ENCODE measurements around the gene ZFP62. TPM values are rescaled to one million over a fixed set of nuclear protein-coding genes. Genes with fewer than 3 reads are reported as not detected.

Gene ZFP62
- total and polyA plus RNA-seq, 7 experiments from 2014 or later = 24.9 to 80.4 (median 31.5) TPM

DNA sequence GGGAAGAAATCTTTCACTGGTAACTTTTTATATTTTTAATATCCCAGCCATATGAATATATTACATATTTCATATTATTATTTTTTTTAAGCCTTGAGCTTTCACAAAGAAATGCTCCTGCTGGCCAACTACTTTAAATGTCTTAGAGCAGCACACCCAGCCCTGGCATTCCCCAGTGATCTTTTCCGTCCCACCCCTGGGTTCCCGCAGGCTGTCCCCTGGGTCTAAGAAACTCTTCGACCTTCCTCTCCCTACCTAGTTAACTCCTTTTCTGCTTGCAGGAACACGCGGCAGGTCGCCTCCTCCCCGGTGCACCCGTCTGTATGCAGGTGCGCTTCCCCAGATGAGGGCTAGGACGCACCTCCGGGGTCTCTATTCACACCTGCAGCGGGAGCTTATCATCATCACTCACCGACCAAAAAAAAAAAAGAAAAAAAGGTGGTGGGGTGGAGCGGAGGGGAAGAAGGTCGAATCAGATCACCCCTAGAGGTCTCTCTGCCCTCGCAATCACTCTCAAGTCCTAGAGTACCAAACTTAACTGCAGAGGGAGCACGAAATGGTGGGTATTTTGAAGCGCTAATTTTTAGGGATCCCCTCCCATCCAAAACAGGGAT, 696 bp downstream of the ZFP62 start:
- no peaks in the 10 kb centered on the region for H3K27me3 ChIP-seq (ENCODE audit: control insufficient read depth in 2 of 2, insufficient read depth in 2 of 2, low read length in 2 of 2)
- ATAC-seq = peak; percentile 83
- H3K36me3 Mint-ChIP-seq = peaks cover 4 to 26% (median 9%) of the 10 kb centered on the region in 5 donors
- ChIA-PET CTCF (interaction anchor here (0.5 to 2.1 kb wide), 3 partner anchors 10 to 328 kb away, joined by 3 to 8 read pairs (median 3); no protein-coding TSS in a partner anchor), POLR2A (interaction anchor here (1.0 to 5.8 kb wide), 7 partner anchors 30 to 72 kb away, joined by 3 to 44 read pairs (median 6); partner anchors contain the start of gene MGAT1)
- H3K4me1 Mint-ChIP-seq = peaks cover 19 to 40% (median 32%) of the 10 kb centered on the region in 7 donors
- H3K4me3 ChIP-seq (ENCODE audit: low read length) = peak overlapping the region; percentile 100
- H3K4me3 Mint-ChIP-seq = peak overlapping the region; percentile 88 to 96 (median 91)
- DNase-seq = peak in 8 of 9 donors; percentile 12 to 78 (median 74)
- H3K27ac ChIP-seq (ENCODE audit: low read depth, low read length) = peak overlapping the region; percentile 83
- no peaks in the 10 kb centered on the region for H3K9me3 Mint-ChIP-seq
- H3K36me3 ChIP-seq (ENCODE audit: control insufficient read depth in 2 of 3, insufficient read depth in 3 of 3, low read length in 3 of 3) = peaks cover 0 to 15% (median 6%) of the 10 kb centered on the region in 3 experiments
- peaks cover 0 to 4% (median 0%) of the 10 kb centered on the region in 5 donors for H3K27me3 Mint-ChIP-seq
- intact Hi-C loops (cut with micrococcal nuclease) = loop anchor here (1.0 to 10.0 kb wide), 10 partner anchors 50 to 402 kb away; partner anchors contain the start of genes CNOT6 (in 1 of the 2), RACK1 (in 1 of the 2), TRIM41 (in 1 of the 2) and TRIM52 (in 1 of the 2)
- peaks cover 8 to 9% of the 10 kb centered on the region in 2 donors for H3K4me1 ChIP-seq (ENCODE audit: control insufficient read depth in 2 of 2, insufficient read depth in 2 of 2, low read length in 2 of 2)
- no peaks in the 10 kb centered on the region for H3K9me3 ChIP-seq (ENCODE audit: control insufficient read depth in 2 of 3, low read length in 3 of 3)
- H3K27ac Mint-ChIP-seq = peak overlapping the region; percentile 82 to 96 (median 94)

DNA sequence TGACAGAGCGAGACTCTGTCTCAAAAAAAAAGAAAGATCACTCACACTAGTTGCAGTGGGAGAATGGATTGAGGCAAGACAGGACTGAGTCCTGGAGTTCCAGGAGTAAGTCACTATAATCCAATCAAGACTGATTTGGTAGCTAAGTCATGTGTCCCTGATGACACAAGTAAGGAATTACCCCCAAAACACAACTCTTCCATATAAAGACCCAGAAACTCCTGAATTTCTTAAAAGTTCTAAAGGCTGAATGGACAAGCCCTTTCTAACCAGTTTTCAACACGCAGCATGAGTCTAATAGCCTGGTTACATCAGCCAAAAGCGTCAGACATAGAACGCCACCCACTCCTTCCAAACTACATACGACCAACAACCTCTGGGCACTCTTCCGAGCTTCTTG, 2.5 kb downstream of the ZFP62 start:
- H3K4me1 ChIP-seq (ENCODE audit: control insufficient read depth in 2 of 2, insufficient read depth in 2 of 2, low read length in 2 of 2) = peaks cover 8 to 9% of the 10 kb centered on the region in 2 donors
- ATAC-seq (no peak), DNase-seq (no peak)
- intact Hi-C loops (cut with micrococcal nuclease) = no loop called here
- H3K27ac ChIP-seq (ENCODE audit: low read depth, low read length) = no peak overlapping the region
- H3K27me3 ChIP-seq (ENCODE audit: control insufficient read depth in 2 of 2, insufficient read depth in 2 of 2, low read length in 2 of 2) = no peaks in the 10 kb centered on the region
- Mint-ChIP-seq H3K4me3 (peak overlapping the region in 3 of 10 donors; percentile 65 to 92 (median 90)), H3K4me1 (peaks cover 19 to 57% (median 48%) of the 10 kb centered on the region in 7 donors), H3K27ac (peak overlapping the region in 3 of 9 donors; percentile 21 to 51 (median 38)), H3K27me3 (peaks cover 0 to 4% (median 0%) of the 10 kb centered on the region in 5 donors), H3K36me3 (peaks cover 4 to 42% (median 24%) of the 10 kb centered on the region in 5 donors), H3K9me3 (peaks cover 0 to 4% (median 0%) of the 10 kb centered on the region in 11 donors)
- H3K9me3 ChIP-seq (ENCODE audit: control insufficient read depth in 2 of 3, low read length in 3 of 3) = no peaks in the 10 kb centered on the region
- ChIA-PET POLR2A (interaction anchor here (5.8 kb wide), 1 partner anchor 28 kb away, joined by 44 read pairs; no protein-coding TSS in a partner anchor), CTCF (interaction anchor here (0.5 kb wide), 1 partner anchor 73 kb away, joined by 3 read pairs; no protein-coding TSS in a partner anchor)
- no peak overlapping the region for H3K4me3 ChIP-seq (ENCODE audit: low read length)
- H3K36me3 ChIP-seq (ENCODE audit: control insufficient read depth in 2 of 3, insufficient read depth in 3 of 3, low read length in 3 of 3) = peaks cover 0 to 23% (median 6%) of the 10 kb centered on the region in 3 experiments

DNA sequence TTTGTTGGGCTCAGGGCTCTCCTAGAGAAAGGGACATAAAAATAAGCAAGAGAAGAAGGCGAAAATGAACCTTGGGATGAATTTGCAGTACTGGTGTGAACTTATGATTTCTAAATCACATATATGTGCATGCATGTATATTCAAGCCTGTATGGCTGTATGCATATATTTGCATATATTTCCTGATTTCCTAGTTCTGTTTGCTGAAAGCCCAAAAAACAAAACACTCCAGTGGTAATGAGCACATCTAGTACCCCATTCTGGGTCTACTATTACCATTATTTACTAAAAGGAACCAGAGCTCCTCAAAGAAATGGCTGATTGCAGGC, 7.3 kb downstream of the ZFP62 start:
- H3K27ac ChIP-seq (ENCODE audit: low read depth, low read length) = no peak overlapping the region
- DNase-seq (no peak), ATAC-seq (no peak)
- no peaks in the 10 kb centered on the region for H3K4me1 ChIP-seq (ENCODE audit: control insufficient read depth in 2 of 2, insufficient read depth in 2 of 2, low read length in 2 of 2)
- peaks cover 0 to 28% (median 4%) of the 10 kb centered on the region in 3 experiments for H3K9me3 ChIP-seq (ENCODE audit: control insufficient read depth in 2 of 3, low read length in 3 of 3)
- no peak overlapping the region for H3K4me3 Mint-ChIP-seq
- no peaks in the 10 kb centered on the region for H3K27me3 Mint-ChIP-seq
- H3K27me3 ChIP-seq (ENCODE audit: control insufficient read depth in 2 of 2, insufficient read depth in 2 of 2, low read length in 2 of 2) = no peaks in the 10 kb centered on the region
- ChIA-PET CTCF (no interaction called here), POLR2A (no interaction called here)
- H3K36me3 ChIP-seq (ENCODE audit: control insufficient read depth in 2 of 3, insufficient read depth in 3 of 3, low read length in 3 of 3) = peaks cover 22 to 48% (median 25%) of the 10 kb centered on the region in 3 experiments
- intact Hi-C loops (cut with micrococcal nuclease) = no loop called here
- peaks cover 4 to 58% (median 44%) of the 10 kb centered on the region in 7 donors for H3K4me1 Mint-ChIP-seq
- peaks cover 3 to 39% (median 23%) of the 10 kb centered on the region in 11 donors for H3K9me3 Mint-ChIP-seq
- H3K4me3 ChIP-seq (ENCODE audit: low read length) = no peak overlapping the region
- peak overlapping the region in 1 of 9 donors; percentile 24 for H3K27ac Mint-ChIP-seq
- H3K36me3 Mint-ChIP-seq = peaks cover 23 to 82% (median 72%) of the 10 kb centered on the region in 5 donors

DNA sequence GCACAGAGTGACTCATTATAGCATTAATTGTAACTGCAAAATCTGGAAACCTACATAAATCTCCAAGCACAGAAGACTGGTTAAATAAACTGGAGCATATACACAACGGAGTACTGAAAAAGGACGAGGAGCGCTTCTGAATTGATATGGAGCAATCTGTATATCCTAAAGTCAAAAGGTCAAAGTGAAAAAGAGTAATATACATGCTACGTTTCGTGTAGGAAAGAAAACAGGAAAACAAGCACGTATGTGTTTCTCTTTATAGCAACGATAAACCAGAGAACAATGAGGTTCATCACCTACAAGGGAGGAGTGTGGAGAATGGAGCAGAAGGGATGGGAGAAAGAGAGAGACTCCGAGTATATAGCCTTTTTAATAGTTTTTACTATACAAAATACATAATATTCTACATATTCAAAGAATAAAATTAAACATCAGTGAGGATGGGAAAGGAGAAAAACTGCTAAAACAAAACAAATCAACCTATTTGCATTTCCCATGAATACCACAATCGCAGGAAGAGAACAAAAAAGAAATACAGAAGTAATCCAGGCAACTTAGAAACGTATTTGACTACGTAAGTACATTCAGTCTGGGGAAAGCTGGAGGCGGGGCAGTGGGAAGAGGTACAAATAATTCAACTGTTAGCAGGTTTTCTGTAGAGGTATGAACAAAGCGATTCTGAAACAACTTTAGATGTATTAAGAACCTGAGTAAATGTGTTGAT, 7.8 kb downstream of the ZFP62 start:
- DNase-seq = no peak
- H3K4me1 ChIP-seq (ENCODE audit: control insufficient read depth in 2 of 2, insufficient read depth in 2 of 2, low read length in 2 of 2) = no peaks in the 10 kb centered on the region
- peaks cover 0 to 29% (median 4%) of the 10 kb centered on the region in 3 experiments for H3K9me3 ChIP-seq (ENCODE audit: control insufficient read depth in 2 of 3, low read length in 3 of 3)
- H3K27me3 ChIP-seq (ENCODE audit: control insufficient read depth in 2 of 2, insufficient read depth in 2 of 2, low read length in 2 of 2) = no peaks in the 10 kb centered on the region
- Mint-ChIP-seq H3K9me3 (peaks cover 3 to 45% (median 28%) of the 10 kb centered on the region in 11 donors), H3K4me1 (peaks cover 0 to 53% (median 43%) of the 10 kb centered on the region in 7 donors), H3K27ac (peak overlapping the region in 1 of 9 donors; percentile 24), H3K27me3 (no peaks in the 10 kb centered on the region), H3K4me3 (no peak overlapping the region), H3K36me3 (peaks cover 27 to 82% (median 73%) of the 10 kb centered on the region in 5 donors)
- peaks cover 22 to 51% (median 25%) of the 10 kb centered on the region in 3 experiments for H3K36me3 ChIP-seq (ENCODE audit: control insufficient read depth in 2 of 3, insufficient read depth in 3 of 3, low read length in 3 of 3)
- intact Hi-C loops (cut with micrococcal nuclease) = no loop called here
- CTCF ChIA-PET = no interaction called here
- H3K27ac ChIP-seq (ENCODE audit: low read depth, low read length) = no peak overlapping the region
- POLR2A ChIA-PET = interaction anchor here (1.3 to 2.4 kb wide), 2 partner anchors 8 to 50 kb away, joined by 3 to 7 read pairs; partner anchors contain the start of gene ZFP62
- no peak overlapping the region for H3K4me3 ChIP-seq (ENCODE audit: low read length)
- no peak for ATAC-seq

DNA sequence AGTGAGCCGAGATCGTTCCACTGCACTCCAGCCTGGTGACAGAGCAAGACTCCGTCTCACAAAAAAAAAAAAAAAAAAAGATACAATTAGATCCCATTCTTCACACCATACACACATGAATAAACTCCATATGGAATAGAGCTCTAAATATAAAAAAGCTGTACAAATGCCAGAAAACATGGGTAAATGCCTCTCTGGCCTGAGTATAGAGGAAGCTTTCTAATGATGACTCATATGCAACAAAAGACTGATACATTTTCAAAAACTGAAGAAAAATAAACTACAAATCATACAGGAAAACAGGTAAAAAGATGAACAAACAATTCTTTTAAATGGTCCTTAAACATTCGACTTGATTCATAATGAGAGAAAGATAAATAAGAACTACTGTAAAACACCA, 8.6 kb downstream of the ZFP62 start:
- Mint-ChIP-seq H3K4me1 (peaks cover 0 to 52% (median 43%) of the 10 kb centered on the region in 7 donors), H3K36me3 (peaks cover 33 to 89% (median 79%) of the 10 kb centered on the region in 5 donors), H3K27me3 (no peaks in the 10 kb centered on the region), H3K27ac (no peak overlapping the region), H3K9me3 (peaks cover 3 to 53% (median 29%) of the 10 kb centered on the region in 11 donors), H3K4me3 (no peak overlapping the region)
- no peaks in the 10 kb centered on the region for H3K4me1 ChIP-seq (ENCODE audit: control insufficient read depth in 2 of 2, insufficient read depth in 2 of 2, low read length in 2 of 2)
- no peak overlapping the region for H3K4me3 ChIP-seq (ENCODE audit: low read length)
- no peaks in the 10 kb centered on the region for H3K27me3 ChIP-seq (ENCODE audit: control insufficient read depth in 2 of 2, insufficient read depth in 2 of 2, low read length in 2 of 2)
- intact Hi-C loops (cut with micrococcal nuclease) = no loop called here
- CTCF ChIA-PET = no interaction called here
- POLR2A ChIA-PET = interaction anchor here (1.3 to 2.4 kb wide), 3 partner anchors 9 to 49 kb away, joined by 3 to 7 read pairs (median 3); partner anchors contain the start of gene ZFP62
- H3K9me3 ChIP-seq (ENCODE audit: control insufficient read depth in 2 of 3, low read length in 3 of 3) = peaks cover 0 to 29% (median 4%) of the 10 kb centered on the region in 3 experiments
- DNase-seq (no peak), ATAC-seq (no peak)
- H3K36me3 ChIP-seq (ENCODE audit: control insufficient read depth in 2 of 3, insufficient read depth in 3 of 3, low read length in 3 of 3) = peaks cover 22 to 56% (median 25%) of the 10 kb centered on the region in 3 experiments
- no peak overlapping the region for H3K27ac ChIP-seq (ENCODE audit: low read depth, low read length)

DNA sequence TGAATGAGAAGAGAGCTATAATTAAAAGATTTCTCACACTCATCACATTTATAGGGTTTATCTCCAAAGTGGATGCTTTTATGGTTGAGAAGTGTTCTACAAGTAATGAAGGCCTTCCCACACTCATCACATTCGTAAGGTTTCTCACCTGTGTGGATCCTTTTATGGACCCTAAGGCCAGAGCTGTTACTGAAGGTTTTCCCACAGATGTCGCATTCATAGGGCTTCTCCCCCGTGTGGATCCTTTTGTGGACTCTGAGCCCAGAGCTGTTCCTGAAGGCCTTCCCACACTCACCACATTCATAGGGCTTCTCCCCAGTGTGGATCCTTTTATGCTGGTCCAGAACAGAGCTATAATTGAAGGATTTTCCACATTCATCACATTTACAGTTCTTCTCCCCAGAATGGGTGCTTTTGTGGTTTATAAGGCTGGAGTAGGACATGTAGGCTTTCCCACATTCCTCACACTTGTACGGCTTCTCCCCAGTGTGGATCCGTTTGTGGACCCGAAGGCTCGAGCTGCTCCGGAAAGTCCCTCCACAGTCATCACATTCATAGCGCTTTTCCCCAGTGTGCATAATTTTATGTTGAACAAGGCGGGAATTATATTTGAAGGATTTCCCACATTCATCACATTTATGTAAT, 10.5 kb downstream of the ZFP62 start:
- Mint-ChIP-seq H3K27ac (no peak overlapping the region), H3K36me3 (peaks cover 29 to 96% (median 83%) of the 10 kb centered on the region in 5 donors), H3K4me1 (peaks cover 0 to 38% (median 32%) of the 10 kb centered on the region in 7 donors), H3K9me3 (peaks cover 3 to 64% (median 29%) of the 10 kb centered on the region in 11 donors), H3K4me3 (no peak overlapping the region), H3K27me3 (no peaks in the 10 kb centered on the region)
- DNase-seq (no peak), ATAC-seq (no peak)
- intact Hi-C loops (cut with micrococcal nuclease) = no loop called here
- POLR2A ChIA-PET = interaction anchor here (0.9 to 2.4 kb wide), 6 partner anchors 9 to 50 kb away, joined by 3 to 7 read pairs (median 4); no protein-coding TSS in a partner anchor
- CTCF ChIA-PET = interaction anchor here (1.6 kb wide), 1 partner anchor 10 kb away, joined by 8 read pairs; the partner anchor contains the start of gene ZFP62
- H3K27me3 ChIP-seq (ENCODE audit: control insufficient read depth in 2 of 2, insufficient read depth in 2 of 2, low read length in 2 of 2) = no peaks in the 10 kb centered on the region
- peaks cover 0 to 29% (median 4%) of the 10 kb centered on the region in 3 experiments for H3K9me3 ChIP-seq (ENCODE audit: control insufficient read depth in 2 of 3, low read length in 3 of 3)
- H3K27ac ChIP-seq (ENCODE audit: low read depth, low read length) = no peak overlapping the region
- peaks cover 20 to 51% (median 22%) of the 10 kb centered on the region in 3 experiments for H3K36me3 ChIP-seq (ENCODE audit: control insufficient read depth in 2 of 3, insufficient read depth in 3 of 3, low read length in 3 of 3)
- no peaks in the 10 kb centered on the region for H3K4me1 ChIP-seq (ENCODE audit: control insufficient read depth in 2 of 2, insufficient read depth in 2 of 2, low read length in 2 of 2)
- H3K4me3 ChIP-seq (ENCODE audit: low read length) = no peak overlapping the region

Measured in naive thymus-derived CD4-positive, alpha-beta T cell (primary cell).